Smooth muscle cell (in vitro differentiated cells): ENCODE results near the gene P2RY2. TPM values are rescaled to one million over a fixed set of nuclear protein-coding genes. Genes with fewer than 3 reads are reported as not detected.

Experiments
- DNase-seq: peaks from one replicate; lab custom pipeline; 2025; ENCODE audit not compliant: unreplicated experiment; lab: John Stamatoyannopoulos, UW
- H2AFZ ChIP-seq: fragments of 200-600 bp; sonication (generic); 2 replicates; pipeline ENCODE4 v1.6.0; 2016; ENCODE audit warnings: antibody characterized with exemption, low read depth, mild to moderate bottlenecking
- H3F3A ChIP-seq: fragments of 200-600 bp; sonication (generic); 2 replicates; pipeline ENCODE4 v1.6.0; 2017; ENCODE audit warnings: antibody characterized with exemption, low read depth
- H3K27ac ChIP-seq: fragments of 200-600 bp; sonication (generic); 2 replicates; pipeline ENCODE4 v1.5.1; 2016; ENCODE audit warnings: low read depth, mild to moderate bottlenecking
- H3K27me3 ChIP-seq: fragments of 200-600 bp; sonication (generic); 2 replicates; pipeline ENCODE4 v1.6.1; 2016; ENCODE audit warnings: low read depth, mild to moderate bottlenecking
- H3K36me3 ChIP-seq: fragments of 200-600 bp; sonication (generic); 2 replicates; pipeline ENCODE4 v1.5.1; 2016; ENCODE audit warnings: low read depth
- H3K4me1 ChIP-seq: fragments of 200-600 bp; sonication (generic); 2 replicates; pipeline ENCODE4 v1.5.1; 2016; ENCODE audit warnings: low read depth
- H3K4me2 ChIP-seq: fragments of 200-600 bp; sonication (generic); 2 replicates; pipeline ENCODE4 v1.6.0; 2016; ENCODE audit warnings: mild to moderate bottlenecking
- H3K4me3 ChIP-seq: fragments of 200-600 bp; sonication (generic); 2 replicates; pipeline ENCODE4 v1.5.1; 2016; ENCODE audit warnings: mild to moderate bottlenecking
- H3K79me2 ChIP-seq: fragments of 200-600 bp; sonication (generic); 2 replicates; pipeline ENCODE4 v1.6.0; 2016; ENCODE audit warnings: low read depth, mild to moderate bottlenecking
- H3K9ac ChIP-seq: fragments of 200-600 bp; sonication (generic); 2 replicates; pipeline ENCODE4 v1.6.0; 2016; ENCODE audit warnings: low read depth
- H3K9me3 ChIP-seq: fragments of 200-600 bp; sonication (generic); replicated peaks from 2 replicates; pipeline ENCODE4 v1.5.1; 2016; ENCODE audit warnings: low read depth
- H4K20me1 ChIP-seq: fragments of 200-600 bp; sonication (generic); 2 replicates; pipeline ENCODE4 v1.6.0; 2016; ENCODE audit warnings: low read depth
- WGBS: methylation state at CpG from one replicate; pipeline ENCODE4 v1.1.7; 2016; ENCODE audit warnings: low lambda C conversion rate; 5-methylcytosine and 5-hydroxymethylcytosine counted together
- polyA plus RNA-seq: library from polyadenylated mRNA; unstranded; fragments of >200 nt; fragmentation: Nextera tagmentation; extraction: Ambion mirVana; gene quantifications from 2 replicates; pipeline ENCODE4 v1.2.1, GENCODE V29; 2016
- total RNA-seq: library from RNA; depleted of rRNA; stranded (reverse); fragments of >200 nt; gene quantifications from 2 replicates; pipeline ENCODE4 v1.2.3, GENCODE V29; 2014
- TF ChIP-seq, protein P1 (sequence below): fragments of 200-600 bp; sonication (generic); IDR thresholded peaks from 2 replicates; pipeline ENCODE4 v1.5.1; 2017; ENCODE audit warnings: borderline replicate concordance, mild to moderate bottlenecking, antibody characterized with exemption; ENCODE audit not compliant: insufficient read depth, poor library complexity, severe bottlenecking

Gene P2RY2
- total and polyA plus RNA-seq, 2 experiments from 2014 or later, result 5.8 TPM; not detected in 1

DNA sequence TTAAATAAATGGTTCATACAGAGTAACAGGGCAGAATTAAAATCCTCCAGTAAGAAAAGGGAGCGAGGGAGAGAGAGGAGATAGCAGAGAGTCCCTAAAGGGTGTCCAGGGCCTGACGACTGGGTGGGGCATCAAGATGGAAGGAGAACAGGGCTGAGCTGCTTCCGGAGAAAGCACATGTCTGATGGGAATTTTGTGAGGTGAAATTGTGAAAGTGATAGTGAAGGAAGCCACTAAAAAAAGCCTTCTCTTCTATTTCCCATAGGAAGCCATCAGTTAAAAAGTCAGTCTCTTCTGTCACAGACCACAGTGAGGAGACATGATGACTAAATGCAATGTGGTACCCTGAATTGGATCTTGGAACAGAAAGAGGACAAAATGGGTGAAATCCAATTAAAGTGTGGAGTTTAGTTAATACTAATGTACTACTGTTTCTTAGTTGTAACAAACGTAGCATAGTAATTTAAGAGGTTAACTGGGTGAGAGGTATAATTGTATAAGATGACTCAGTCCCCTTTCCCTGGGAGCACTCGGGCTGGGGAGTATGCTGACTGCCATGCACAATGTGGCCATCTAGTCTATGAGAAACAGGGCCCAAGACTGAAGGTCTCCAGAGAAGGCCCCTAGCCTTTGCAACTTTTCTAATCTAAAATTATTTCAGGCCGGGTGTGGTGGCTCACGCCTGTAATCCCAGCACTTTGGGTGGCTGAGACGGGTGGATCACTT lies 46.5 kb upstream of the P2RY2 start:
- no peak for DNase-seq

DNA sequence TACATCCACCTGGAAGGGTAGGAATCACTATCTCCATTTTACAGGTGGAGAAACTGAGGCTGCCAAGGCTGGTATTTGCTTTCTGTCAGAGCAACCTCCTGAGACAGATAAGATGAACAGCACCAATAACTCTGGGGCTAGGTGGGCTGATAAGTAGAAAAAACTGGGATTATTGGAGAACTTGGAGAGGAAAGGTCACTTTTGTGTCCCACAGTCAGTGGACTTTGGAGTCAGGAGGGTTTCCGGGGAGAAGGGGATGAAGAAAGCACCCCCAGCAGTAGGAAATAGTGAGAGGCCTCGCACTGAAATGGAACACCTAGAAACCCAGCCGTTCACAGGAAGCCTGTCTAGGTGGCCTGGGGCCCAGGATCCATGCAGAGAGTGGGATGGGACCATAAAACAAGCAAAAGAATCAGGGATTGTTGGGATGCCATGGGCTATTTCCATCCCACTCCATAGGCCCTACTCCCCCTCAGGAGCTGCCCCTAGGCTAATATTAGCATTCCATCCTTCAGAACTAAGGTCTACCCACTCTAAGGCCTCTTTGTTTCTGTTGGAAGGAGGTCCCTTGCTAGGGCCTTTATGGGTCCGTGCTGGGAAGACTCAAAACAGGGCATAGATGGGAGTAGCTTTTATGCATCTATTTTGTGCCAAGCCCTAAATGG lies 45.0 kb upstream of the P2RY2 start:
- H3F3A ChIP-seq, result no peaks in the 10 kb centered on the region
- TF ChIP-seq, protein P1, sequence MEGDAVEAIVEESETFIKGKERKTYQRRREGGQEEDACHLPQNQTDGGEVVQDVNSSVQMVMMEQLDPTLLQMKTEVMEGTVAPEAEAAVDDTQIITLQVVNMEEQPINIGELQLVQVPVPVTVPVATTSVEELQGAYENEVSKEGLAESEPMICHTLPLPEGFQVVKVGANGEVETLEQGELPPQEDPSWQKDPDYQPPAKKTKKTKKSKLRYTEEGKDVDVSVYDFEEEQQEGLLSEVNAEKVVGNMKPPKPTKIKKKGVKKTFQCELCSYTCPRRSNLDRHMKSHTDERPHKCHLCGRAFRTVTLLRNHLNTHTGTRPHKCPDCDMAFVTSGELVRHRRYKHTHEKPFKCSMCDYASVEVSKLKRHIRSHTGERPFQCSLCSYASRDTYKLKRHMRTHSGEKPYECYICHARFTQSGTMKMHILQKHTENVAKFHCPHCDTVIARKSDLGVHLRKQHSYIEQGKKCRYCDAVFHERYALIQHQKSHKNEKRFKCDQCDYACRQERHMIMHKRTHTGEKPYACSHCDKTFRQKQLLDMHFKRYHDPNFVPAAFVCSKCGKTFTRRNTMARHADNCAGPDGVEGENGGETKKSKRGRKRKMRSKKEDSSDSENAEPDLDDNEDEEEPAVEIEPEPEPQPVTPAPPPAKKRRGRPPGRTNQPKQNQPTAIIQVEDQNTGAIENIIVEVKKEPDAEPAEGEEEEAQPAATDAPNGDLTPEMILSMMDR, result no peak
- H2AFZ ChIP-seq, result no peak overlapping the region
- H3K36me3 ChIP-seq, result no peaks in the 10 kb centered on the region
- H4K20me1 ChIP-seq, result no peaks in the 10 kb centered on the region
- H3K9me3 ChIP-seq, result no peaks in the 10 kb centered on the region
- WGBS, result 83% methylated on average over 4 of the region's 4 CpGs
- H3K27ac ChIP-seq, result no peak overlapping the region
- no peaks in the 10 kb centered on the region for H3K4me1 ChIP-seq
- H3K27me3 ChIP-seq, result no peaks in the 10 kb centered on the region
- no peak overlapping the region for H3K4me2 ChIP-seq
- H3K79me2 ChIP-seq, result no peaks in the 10 kb centered on the region
- no peak overlapping the region for H3K4me3 ChIP-seq
- H3K9ac ChIP-seq, result no peak overlapping the region
- DNase-seq, result no peak

More for the DNA sequence above, 46.5 kb upstream of the P2RY2 start:
- no peak overlapping the region for H3K27ac ChIP-seq
- H3K9me3 ChIP-seq, result no peaks in the 10 kb centered on the region
- H3K4me2 ChIP-seq, result no peak overlapping the region
- no peaks in the 10 kb centered on the region for H3K79me2 ChIP-seq
- H3K4me3 ChIP-seq, result no peak overlapping the region
- no peak overlapping the region for H3K9ac ChIP-seq
- no peaks in the 10 kb centered on the region for H3K4me1 ChIP-seq
- no peak overlapping the region for H2AFZ ChIP-seq
- H3F3A ChIP-seq, result no peaks in the 10 kb centered on the region
- no peaks in the 10 kb centered on the region for H3K27me3 ChIP-seq
- H3K36me3 ChIP-seq, result no peaks in the 10 kb centered on the region
- H4K20me1 ChIP-seq, result no peaks in the 10 kb centered on the region
- TF ChIP-seq, protein P1, result no peak
- 73% methylated on average over 8 of the region's 8 CpGs for WGBS

DNA sequence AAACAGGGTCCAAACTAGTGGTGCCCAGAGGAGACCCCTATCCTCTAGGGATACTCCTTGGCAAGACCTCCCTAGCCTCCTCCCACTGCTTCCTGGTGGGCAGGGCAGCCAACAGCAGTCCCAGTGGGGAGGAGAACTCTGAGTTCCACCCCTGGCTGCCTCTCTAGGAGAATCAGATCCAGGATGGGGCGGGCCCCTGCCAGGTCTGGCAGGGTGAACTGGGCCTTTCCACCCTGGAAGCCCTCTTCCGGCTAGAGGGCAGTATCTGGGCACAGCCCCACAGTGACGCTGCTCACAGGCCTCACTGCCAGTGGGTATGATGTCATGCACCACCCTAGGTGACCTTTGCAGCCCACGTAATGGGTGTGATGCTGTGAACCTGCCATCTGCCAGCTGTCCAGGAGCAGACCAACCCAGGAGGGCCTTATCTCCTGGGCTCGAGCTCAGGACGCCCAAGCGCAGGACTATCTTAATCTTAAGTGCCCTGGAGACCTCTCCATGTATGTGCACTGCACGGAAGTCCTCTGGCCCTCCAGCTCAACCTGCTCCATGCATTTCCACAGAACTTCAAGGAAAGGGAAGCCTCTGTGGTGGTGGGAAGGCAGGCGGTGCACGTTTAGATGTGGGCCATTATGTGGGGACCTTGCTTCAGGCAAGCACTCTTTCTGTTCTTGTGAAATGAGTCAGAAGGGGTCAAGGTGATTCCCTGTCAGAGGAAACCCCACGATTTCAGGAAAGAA lies 44.2 kb upstream of the P2RY2 start:
- no peak for DNase-seq
- Histone ChIP-seq H3K9ac (no peak overlapping the region), H3K79me2 (no peaks in the 10 kb centered on the region), H3F3A (no peaks in the 10 kb centered on the region), H3K4me2 (no peak overlapping the region), H4K20me1 (no peaks in the 10 kb centered on the region), H3K27ac (no peak overlapping the region), H2AFZ (no peak overlapping the region), H3K27me3 (no peaks in the 10 kb centered on the region), H3K4me1 (no peaks in the 10 kb centered on the region), H3K9me3 (no peaks in the 10 kb centered on the region), H3K36me3 (no peaks in the 10 kb centered on the region), H3K4me3 (no peak overlapping the region)
- TF ChIP-seq, protein P1, result no peak
- WGBS, result 89% methylated on average over 11 of the region's 11 CpGs
